Uterus (tissue), 4 donors: ENCODE data around the gene ELOF1. TPM values are rescaled to one million over a fixed set of nuclear protein-coding genes. Genes with fewer than 3 reads are reported as not detected.
A peak's percentile ranks its signal among the peaks of the same experiment; 100 is the strongest.

Source experiments
- DNase-seq, 2 donors: peaks; one replicate each; pipeline ENCODE4 v3.0.0-alpha.2; 2019 to 2020
- H3K27ac ChIP-seq, 2 donors: fragments of 200-600 bp; sonication (generic); 1 replicate in 1 of 2; 2 replicates in 1 of 2; pipeline ENCODE4 v1.5.1; 2016 to 2018
- H3K27me3 ChIP-seq, 2 donors: fragments of 200-600 bp; sonication (generic); one replicate each; pipeline ENCODE4 v1.5.1; 2018 to 2019; ENCODE audit warnings: control low read depth in 1 of 2
- H3K36me3 ChIP-seq, 2 donors: fragments of 200-600 bp; sonication (generic); one replicate each; pipeline ENCODE4 v1.5.1; 2019; ENCODE audit warnings: control low read depth in 1 of 2
- H3K4me1 ChIP-seq, 2 donors: fragments of 200-600 bp; sonication (generic); one replicate each; pipeline ENCODE4 v1.5.1; 2018 to 2019; ENCODE audit warnings: control low read depth in 1 of 2
- H3K4me3 ChIP-seq, 2 donors: fragments of 200-600 bp; sonication (generic); 1 replicate in 1 of 2; 2 replicates in 1 of 2; pipeline ENCODE4 v1.5.1; 2018 to 2019; ENCODE audit warnings: mild to moderate bottlenecking in 1 of 2
- H3K9me3 ChIP-seq, 2 donors: fragments of 200-600 bp; sonication (generic); one replicate each; pipeline ENCODE4 v1.5.1; 2019; ENCODE audit warnings: control low read depth in 1 of 2
- CTCF ChIP-seq, 4 experiments: fragments of 200-600 bp in 2 of 4; fragments of 450-650 bp in 2 of 4; sonication (generic) in 2 of 4; IDR thresholded peaks; one replicate each; pipeline ENCODE4 v1.5.1; 2016 to 2019; ENCODE audit warnings: antibody characterized with exemption in 4 of 4, mild to moderate bottlenecking in 2 of 4, moderate library complexity in 1 of 4
- POLR2A ChIP-seq, 2 donors: fragments of 450-650 bp; IDR thresholded peaks; one replicate each; pipeline ENCODE4 v1.6.1; 2016; ENCODE audit warnings: antibody characterized with exemption in 2 of 2, mild to moderate bottlenecking in 1 of 2, moderate library complexity in 1 of 2
- intact Hi-C: fragments of 100-400 bp; cut with DNase I; formaldehyde crosslinking; loops from one replicate; pipeline ENCODE4 v1.15.1; 2023; ENCODE audit warnings: low total_unique reads
- total RNA-seq, 4 donors: library from RNA; depleted of rRNA in 3 of 4; stranded (reverse); fragments of >200 nt in 3 of 4; gene quantifications; one replicate each; pipeline versions ENCODE4 v1.1.0 to v1.2.4, GENCODE V29; 2014 to 2023
- donor health status: DM: yes; HTN: yes; CAD: no.

Gene ELOF1
- total RNA-seq, 4 donors from 2014 or later: 19.7 to 89.4 (median 38.9) TPM

GRCh38 chr19:11597202-11598102, 38.4 kb upstream of the ELOF1 start, which contains the start of gene ZNF627:
ZNF627 (plus strand) TSS chr19:11597483; CDS start chr19:11597628, 145 bp downstream.
- TF ChIP-seq CTCF (IDR thresholded peaks at IDR 0.05) (peak in 2 of 4 experiments; percentile 35 to 48), POLR2A (IDR thresholded peaks at IDR 0.05) (peak; percentile 95)
- H3K4me1 ChIP-seq: peaks cover 6 to 9% of the 10 kb centered on the region in 2 donors
- intact Hi-C loops: no loop called here
- H3K36me3 ChIP-seq: no peaks in the 10 kb centered on the region
- no peaks in the 10 kb centered on the region for H3K9me3 ChIP-seq
- H3K27ac ChIP-seq: peak within 1 kb of the TSS; percentile 86 to 91
- peak; percentile 99 for DNase-seq
- no peaks in the 10 kb centered on the region for H3K27me3 ChIP-seq
- H3K4me3 ChIP-seq: peak within 1 kb of the TSS; percentile 93 to 95

GRCh38 chr19:11596156-11596555, 37.1 kb upstream of the ELOF1 start:
- Histone ChIP-seq H3K36me3 (no peaks in the 10 kb centered on the region), H3K27ac (peak overlapping the region; percentile 86 to 91), H3K27me3 (no peaks in the 10 kb centered on the region), H3K9me3 (no peaks in the 10 kb centered on the region), H3K4me3 (no peak overlapping the region), H3K4me1 (peaks cover 6 to 9% of the 10 kb centered on the region in 2 donors)
- TF ChIP-seq POLR2A (IDR thresholded peaks at IDR 0.05) (no peak), CTCF (IDR thresholded peaks at IDR 0.05) (no peak)
- intact Hi-C loops: no loop called here
- no peak for DNase-seq

GRCh38 chr19:11594084-11594483, 35.1 kb upstream of the ELOF1 start:
- H3K4me3 ChIP-seq: no peak overlapping the region
- intact Hi-C loops: no loop called here
- no peaks in the 10 kb centered on the region for H3K36me3 ChIP-seq
- H3K27ac ChIP-seq: no peak overlapping the region
- no peaks in the 10 kb centered on the region for H3K9me3 ChIP-seq
- H3K27me3 ChIP-seq: no peaks in the 10 kb centered on the region
- no peak for TF ChIP-seq POLR2A (IDR thresholded peaks at IDR 0.05)
- TF ChIP-seq CTCF (IDR thresholded peaks at IDR 0.05): no peak
- peaks cover 3 to 9% of the 10 kb centered on the region in 2 donors for H3K4me1 ChIP-seq
- no peak for DNase-seq

- TF ChIP-seq POLR2A (IDR thresholded peaks at IDR 0.05) (no peak), CTCF (IDR thresholded peaks at IDR 0.05) (no peak)
- H3K27ac ChIP-seq: peak overlapping the region; percentile 0 to 7
- H3K4me1 ChIP-seq: peaks cover 0 to 4% of the 10 kb centered on the region in 2 donors
- intact Hi-C loops: loop anchor here (10.0 kb wide), 1 partner anchor 103 kb away; the partner anchor contains the start of gene ELAVL3
- no peaks in the 10 kb centered on the region for H3K27me3 ChIP-seq
- no peaks in the 10 kb centered on the region for H3K9me3 ChIP-seq
- no peak for DNase-seq
- no peaks in the 10 kb centered on the region for H3K36me3 ChIP-seq
- no peak overlapping the region for H3K4me3 ChIP-seq
These were observed 29.1 kb upstream of the ELOF1 start for GRCh38 chr19:11587975-11588631.
